Keratinocyte (primary cell): Measurements from ENCODE around the gene RGS10. TPM values are rescaled to one million over a fixed set of nuclear protein-coding genes. Genes with fewer than 3 reads are reported as not detected.

Source experiments
- DNase-seq: peaks from one replicate; pipeline ENCODE4 v3.0.0-alpha.2; 2011; ENCODE audit warnings: low read depth, missing footprints, low spot score
- FAIRE-seq: peaks from 2 replicates; lab custom pipeline; 2011; peaks lifted over from hg19 to GRCh38; lab: Jason Lieb, UNC
- H2AFZ ChIP-seq: 2 replicates; pipeline ENCODE4 v1.6.0; 2012; ENCODE audit warnings: low read length, control low read depth, inconsistent platforms; ENCODE audit not compliant: control insufficient read depth
- H3K27ac ChIP-seq: 2 replicates; pipeline ENCODE4 v1.5.1; 2011; ENCODE audit warnings: low read length; ENCODE audit not compliant: control insufficient read depth, insufficient read depth
- H3K27me3 ChIP-seq: 3 replicates; pipeline ENCODE4 v1.6.0; 2011; ENCODE audit warnings: low read length; ENCODE audit not compliant: control insufficient read depth, insufficient read depth; ENCODE audit errors: extremely low read depth
- H3K36me3 ChIP-seq, 2 experiments: 2 replicates in 1 of 2; 3 replicates in 1 of 2; pipeline ENCODE4 v1.5.1; 2011; ENCODE audit warnings: low read length in 2 of 2, mild to moderate bottlenecking in 1 of 2; ENCODE audit not compliant: control insufficient read depth in 2 of 2, insufficient read depth in 2 of 2; ENCODE audit errors: extremely low read depth in 1 of 2
- H3K4me1 ChIP-seq: 3 replicates; pipeline ENCODE4 v1.5.1; 2011; ENCODE audit warnings: low read length; ENCODE audit not compliant: control insufficient read depth, insufficient read depth; ENCODE audit errors: extremely low read depth
- H3K4me2 ChIP-seq: 3 replicates; pipeline ENCODE4 v1.6.0; 2011; ENCODE audit warnings: low read depth, low read length; ENCODE audit not compliant: control insufficient read depth, insufficient read depth; ENCODE audit errors: extremely low read depth
- H3K4me3 ChIP-seq, 3 experiments: fragments of 200-600 bp in 1 of 3; sonication (generic) in 1 of 3; 2 replicates in 2 of 3; 3 replicates in 1 of 3; pipeline ENCODE4 v1.5.1; 2011 to 2016; ENCODE audit warnings: low read length in 3 of 3, mild to moderate bottlenecking in 3 of 3, control low read depth in 2 of 3, inconsistent platforms in 1 of 3, low read depth in 1 of 3, mixed read lengths in 1 of 3, mixed run types in 1 of 3, moderate library complexity in 1 of 3; ENCODE audit not compliant: control insufficient read depth in 2 of 3, insufficient read depth in 2 of 3; ENCODE audit errors: extremely low read depth in 1 of 3
- H3K79me2 ChIP-seq: 2 replicates; pipeline ENCODE4 v1.6.0; 2012; ENCODE audit warnings: low read length; ENCODE audit not compliant: control insufficient read depth, insufficient read depth
- H3K9ac ChIP-seq: 3 replicates; pipeline ENCODE4 v1.6.0; 2011; ENCODE audit warnings: low read length; ENCODE audit not compliant: control insufficient read depth, insufficient read depth; ENCODE audit errors: extremely low read depth
- H3K9me1 ChIP-seq: 3 replicates; pipeline ENCODE4 v1.6.0; 2011; ENCODE audit warnings: low read length; ENCODE audit not compliant: control insufficient read depth, insufficient read depth; ENCODE audit errors: extremely low read depth
- H3K9me3 ChIP-seq: 2 replicates; pipeline ENCODE4 v1.5.1; 2012; ENCODE audit warnings: low read depth, low read length; ENCODE audit not compliant: control insufficient read depth
- H4K20me1 ChIP-seq: 3 replicates; pipeline ENCODE4 v1.6.0; 2011; ENCODE audit warnings: low read length; ENCODE audit not compliant: control insufficient read depth, insufficient read depth; ENCODE audit errors: extremely low read depth
- CTCF ChIP-seq, 3 experiments: IDR thresholded peaks in 1 of 3; conservative IDR thresholded peaks in 1 of 3; optimal IDR thresholded peaks in 1 of 3; 2 replicates in 2 of 3; 3 replicates in 1 of 3; pipeline versions ENCODE3 to v1.5.1; 2011; ENCODE audit warnings: low read length in 3 of 3, mild to moderate bottlenecking in 3 of 3, moderate library complexity in 2 of 3, control low read depth in 1 of 3, inconsistent platforms in 1 of 3; ENCODE audit not compliant: insufficient read depth in 2 of 3; ENCODE audit errors: extremely low read depth in 1 of 3
- EZH2 ChIP-seq: IDR thresholded peaks from one replicate; pipeline ENCODE4 v1.6.1; 2012; ENCODE audit warnings: inconsistent platforms, mild to moderate bottlenecking, low read length, moderate library complexity
- dilution Hi-C: fragments of 300-500 bp; cut with MboI; formaldehyde crosslinking; loops from one replicate; pipeline ENCODE4 v1.7.0; 2020; ENCODE audit warnings: low sequenced_read_pairs; ENCODE audit not compliant: extremely low pct_ligation_motif_present
- polyA plus RNA-seq, 5 experiments: library from polyadenylated mRNA; depleted of rRNA in 3 of 5; stranded (reverse) in 3 of 5; stranded (forward) in 1 of 5; unstranded in 1 of 5; fragments of >200 nt; gene quantifications; 1 replicate in 1 of 5; 2 replicates in 3 of 5; 3 replicates in 1 of 5; pipeline versions ENCODE4 v1.2.1 to v1.2.3, GENCODE V29; 2011 to 2012; ENCODE audit warnings: missing spikeins in 2 of 5, low read depth in 1 of 5, low replicate concordance in 1 of 5

The RGS10 gene
- polyA plus RNA-seq, 1 donor (not counting 4 experiments of a cell fraction or from before 2014, with no cell fraction given), result 87.8 TPM

GRCh38 chr10:119452396-119452795 lies 90.1 kb downstream of the RGS10 start:
- peaks cover 4% of the 10 kb centered on the region for H3K4me1 ChIP-seq
- FAIRE-seq (no peak), DNase-seq (no peak)
- no peak overlapping the region for H3K4me2 ChIP-seq
- H2AFZ ChIP-seq, result no peak overlapping the region
- no peaks in the 10 kb centered on the region for H3K79me2 ChIP-seq
- TF ChIP-seq EZH2, result no peak
- TF ChIP-seq CTCF (optimal IDR thresholded peaks at IDR 0.05 in 1 of 3, IDR thresholded peaks at IDR 0.05 in 1 of 3, conservative IDR thresholded peaks at IDR 0.05 in 1 of 3; ENCODE audit: extremely low read depth in 1 of 3, insufficient read depth in 2 of 3, low read length in 3 of 3), result no peak
- H3K4me3 ChIP-seq, result no peak overlapping the region
- dilution Hi-C loops, result no loop called here
- H3K9ac ChIP-seq, result no peak overlapping the region
- no peaks in the 10 kb centered on the region for H3K36me3 ChIP-seq
- H3K9me1 ChIP-seq, result no peaks in the 10 kb centered on the region
- H3K9me3 ChIP-seq, result no peaks in the 10 kb centered on the region
- H3K27me3 ChIP-seq, result no peaks in the 10 kb centered on the region
- no peak overlapping the region for H3K27ac ChIP-seq
- no peaks in the 10 kb centered on the region for H4K20me1 ChIP-seq

GRCh38 chr10:119451300-119451896 lies 91.1 kb downstream of the RGS10 start:
- no peak overlapping the region for H2AFZ ChIP-seq
- no peak overlapping the region for H3K9ac ChIP-seq

More at GRCh38 chr10:119451300-119451896, 91.1 kb downstream of the RGS10 start:
- dilution Hi-C loops, result no loop called here
- Histone ChIP-seq H3K36me3 (no peaks in the 10 kb centered on the region), H3K79me2 (no peaks in the 10 kb centered on the region), H3K4me1 (peaks cover 4% of the 10 kb centered on the region), H3K27me3 (no peaks in the 10 kb centered on the region), H3K4me3 (no peak overlapping the region), H3K27ac (no peak overlapping the region), H3K9me3 (no peaks in the 10 kb centered on the region), H4K20me1 (no peaks in the 10 kb centered on the region), H3K4me2 (no peak overlapping the region), H3K9me1 (no peaks in the 10 kb centered on the region)
- DNase-seq (no peak), FAIRE-seq (no peak)
- no peak for TF ChIP-seq EZH2
- TF ChIP-seq CTCF (optimal IDR thresholded peaks at IDR 0.05 in 1 of 3, IDR thresholded peaks at IDR 0.05 in 1 of 3, conservative IDR thresholded peaks at IDR 0.05 in 1 of 3; ENCODE audit: extremely low read depth in 1 of 3, insufficient read depth in 2 of 3, low read length in 3 of 3), result no peak
